D341Med (cell line): ENCODE results near the gene TBCD.
"Not testable (repeated sequence)": the region's sequence is repeated elsewhere in the genome, so short reads cannot be mapped to it uniquely, and the experiment has no call there.

Experiments
- DNase-seq: peaks from one replicate; pipeline ENCODE4 v3.0.0; 2012; ENCODE audit warnings: low spot score

TBCD gene

DNA sequence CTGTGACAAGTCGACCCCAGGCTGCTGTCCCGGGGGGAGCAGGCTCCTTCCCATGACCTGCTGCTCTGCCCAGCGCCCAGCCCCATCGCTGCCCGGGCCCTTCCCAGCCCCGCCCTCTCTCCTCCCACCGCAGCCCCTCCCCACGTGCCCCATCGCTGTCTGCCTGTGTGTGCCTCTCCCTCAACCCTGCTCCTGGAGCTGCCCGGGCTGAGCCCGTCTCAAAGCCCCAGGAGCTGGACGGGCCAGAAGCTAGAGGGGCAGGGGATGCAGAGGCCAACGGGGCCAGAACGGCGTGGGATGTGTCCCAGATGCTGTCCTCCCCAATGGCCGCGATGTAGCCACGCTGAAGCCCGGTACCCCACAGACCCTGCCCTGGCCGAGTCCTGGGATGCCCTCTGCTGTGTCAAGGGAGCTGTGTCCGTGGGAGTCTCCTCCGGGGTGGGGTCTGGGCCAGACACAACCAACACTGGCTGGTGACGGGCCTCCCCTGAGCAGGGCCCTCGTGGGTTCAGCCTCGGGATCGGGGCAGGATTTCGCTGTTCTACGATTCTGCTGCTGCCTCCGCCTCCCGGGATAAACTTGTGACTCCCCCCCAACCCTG, 206.2 kb downstream of the TBCD start:
- peak; percentile 50 for DNase-seq

DNA sequence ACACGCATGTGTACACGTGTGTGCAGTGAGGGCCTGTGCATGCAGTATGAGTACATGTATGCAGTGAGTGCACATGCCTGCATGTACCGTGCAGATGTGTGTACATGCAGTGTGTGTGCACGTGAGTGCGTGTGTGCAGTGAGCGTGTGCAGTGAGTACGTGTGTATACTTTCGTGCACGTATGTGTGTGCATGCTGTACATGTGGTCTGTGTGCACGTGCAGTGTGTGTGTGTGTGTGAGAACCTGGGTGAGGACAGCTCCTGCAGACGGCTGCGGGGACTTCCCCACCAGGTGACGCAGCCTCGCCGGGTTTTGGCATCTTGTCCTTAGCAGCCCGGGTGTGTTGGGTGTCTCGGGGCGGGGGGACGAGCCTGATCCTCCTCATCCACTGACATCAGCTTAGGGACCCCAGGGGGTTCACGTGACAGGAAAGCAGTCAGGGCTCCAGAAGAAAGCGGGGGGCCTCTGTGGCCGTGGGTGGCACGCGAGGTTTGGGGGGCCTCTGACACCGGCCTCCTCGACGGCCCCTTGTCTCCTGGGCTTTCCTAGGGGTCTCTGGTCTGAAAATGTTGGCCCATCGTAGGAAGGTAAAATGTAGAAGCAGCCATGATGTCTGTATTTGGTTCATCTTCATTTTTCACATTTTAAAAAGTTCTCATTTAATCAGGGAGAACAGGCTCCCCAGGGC, 207.5 kb downstream of the TBCD start:
- no peak for DNase-seq

DNA sequence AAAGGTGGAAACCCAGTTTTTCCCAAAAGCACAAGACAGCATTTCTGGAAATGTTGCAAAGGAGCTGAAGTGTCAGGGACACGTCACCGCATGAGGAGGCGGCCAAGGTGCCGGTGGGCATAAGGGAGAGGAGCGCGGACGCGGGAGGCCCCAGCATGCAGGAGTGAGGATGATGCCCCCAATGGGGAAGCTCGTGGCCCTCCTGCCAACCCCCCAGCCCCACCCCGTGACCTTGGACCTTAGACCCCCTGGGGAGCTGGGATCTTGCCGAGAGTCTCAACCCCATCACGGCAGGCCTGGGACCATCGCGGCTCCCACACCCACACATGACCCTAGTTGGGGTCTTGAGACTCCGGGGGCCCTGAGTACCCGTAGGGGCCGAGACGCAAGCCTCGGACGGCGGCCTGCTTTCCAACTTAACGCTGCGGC, 208.1 kb downstream of the TBCD start:
- DNase-seq, result no peak

DNA sequence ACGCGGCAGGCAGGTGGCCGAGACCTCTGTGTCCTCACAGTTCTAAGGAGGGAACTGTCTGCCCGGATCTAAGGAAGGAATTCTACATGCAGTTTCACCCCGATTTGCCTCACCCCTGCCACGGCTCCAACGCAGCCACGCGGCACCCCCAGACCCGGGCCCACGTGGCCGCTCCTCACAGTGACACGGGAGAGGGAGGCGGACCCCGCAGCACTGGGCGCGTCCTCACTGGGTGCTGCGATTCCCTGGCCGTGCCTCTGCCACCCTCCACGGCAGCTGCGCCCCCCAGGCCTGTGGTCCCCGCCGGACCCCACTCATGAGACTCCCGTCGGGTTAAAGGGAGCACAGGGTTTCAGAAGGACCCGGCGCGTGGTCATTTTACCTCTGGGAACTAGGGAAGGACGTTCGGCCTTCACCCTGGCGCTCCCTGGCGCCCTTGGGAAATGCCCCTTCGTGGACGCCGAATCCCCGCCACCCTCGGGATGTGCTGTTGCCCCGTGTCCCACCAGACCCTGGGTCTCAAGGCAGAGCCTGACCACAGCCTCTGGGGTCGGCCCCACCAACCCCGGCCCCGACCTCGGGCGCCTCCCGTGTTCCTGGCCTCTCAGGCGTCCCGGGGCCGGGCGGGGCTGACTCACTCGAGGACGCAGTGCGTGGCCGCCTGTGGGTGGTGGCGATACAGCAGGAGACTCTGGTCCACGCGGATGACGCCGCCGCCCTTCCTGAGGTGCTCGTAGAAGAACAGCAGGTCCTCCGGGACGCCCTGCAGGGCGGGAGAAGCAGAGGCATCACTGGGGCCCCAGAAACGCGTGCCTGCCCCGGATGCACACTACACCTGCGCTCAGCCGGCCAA, 208.8 kb downstream of the TBCD start:
- no peak for DNase-seq

DNA sequence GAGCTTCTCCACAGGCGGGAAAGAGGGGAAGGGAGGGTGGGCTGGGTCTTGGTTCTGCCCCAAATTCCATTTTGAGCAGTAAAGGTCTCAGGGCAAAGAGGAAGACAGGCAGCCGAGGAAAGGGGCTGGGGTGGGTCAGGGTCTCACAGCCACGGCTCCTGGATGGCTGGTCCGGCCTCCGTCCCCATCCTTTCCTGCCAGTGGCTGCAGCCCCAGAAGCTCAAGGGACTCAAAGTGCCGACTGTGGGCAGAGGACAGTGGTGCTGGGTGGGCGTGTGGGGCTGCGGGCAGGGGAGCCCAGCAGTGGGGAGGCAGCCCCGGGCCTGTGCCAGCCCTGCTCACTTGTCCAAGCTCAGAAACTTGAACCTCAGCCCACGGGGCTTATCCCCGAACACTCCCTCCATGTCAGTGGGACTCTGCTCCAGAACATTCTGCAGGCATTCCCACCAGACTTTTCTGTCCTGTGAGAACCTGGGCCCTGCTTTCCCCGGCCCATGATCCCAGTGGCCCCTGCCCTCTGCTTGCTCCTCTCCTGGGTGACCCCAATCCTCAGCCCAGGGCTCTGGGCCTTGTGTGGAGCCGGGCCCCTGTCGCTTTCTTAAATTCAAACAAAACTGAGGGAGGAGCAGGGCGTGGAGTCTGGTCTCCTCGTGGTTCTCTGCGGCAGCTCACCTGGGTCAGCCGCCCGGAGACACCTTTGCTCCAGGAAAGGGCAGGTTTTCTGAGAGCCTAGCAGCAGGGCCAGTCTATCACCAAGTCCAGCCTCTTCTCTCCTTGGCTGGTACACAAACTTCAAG, 209.7 kb downstream of the TBCD start:
- no peak for DNase-seq

DNA sequence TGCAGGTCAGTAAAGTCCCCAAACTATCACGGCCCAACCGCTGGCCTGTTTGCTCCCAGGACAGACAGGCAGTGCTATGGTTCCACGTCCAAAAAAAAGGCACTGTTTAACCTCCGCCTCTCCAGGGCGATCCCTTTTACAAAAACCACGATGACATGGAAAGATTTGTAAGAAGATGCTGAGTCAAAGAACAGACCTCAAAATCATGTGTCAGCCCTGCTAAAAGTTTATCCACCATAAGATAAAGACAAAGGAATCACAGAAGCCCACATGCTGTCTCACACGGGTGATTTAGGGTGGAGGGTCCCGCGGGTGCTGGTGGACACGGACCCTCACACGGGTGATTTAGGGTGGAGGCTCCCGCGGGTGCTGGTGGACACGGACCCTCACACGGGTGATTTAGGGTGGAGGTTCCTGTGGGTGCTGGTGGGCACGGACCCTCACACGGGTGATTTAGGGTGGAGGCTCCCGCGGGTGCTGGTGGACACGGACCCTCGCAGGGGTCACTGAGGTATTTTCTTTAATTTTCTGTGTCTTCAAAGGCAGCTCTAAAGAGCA, 210.4 kb downstream of the TBCD start:
- DNase-seq, result no peak

DNA sequence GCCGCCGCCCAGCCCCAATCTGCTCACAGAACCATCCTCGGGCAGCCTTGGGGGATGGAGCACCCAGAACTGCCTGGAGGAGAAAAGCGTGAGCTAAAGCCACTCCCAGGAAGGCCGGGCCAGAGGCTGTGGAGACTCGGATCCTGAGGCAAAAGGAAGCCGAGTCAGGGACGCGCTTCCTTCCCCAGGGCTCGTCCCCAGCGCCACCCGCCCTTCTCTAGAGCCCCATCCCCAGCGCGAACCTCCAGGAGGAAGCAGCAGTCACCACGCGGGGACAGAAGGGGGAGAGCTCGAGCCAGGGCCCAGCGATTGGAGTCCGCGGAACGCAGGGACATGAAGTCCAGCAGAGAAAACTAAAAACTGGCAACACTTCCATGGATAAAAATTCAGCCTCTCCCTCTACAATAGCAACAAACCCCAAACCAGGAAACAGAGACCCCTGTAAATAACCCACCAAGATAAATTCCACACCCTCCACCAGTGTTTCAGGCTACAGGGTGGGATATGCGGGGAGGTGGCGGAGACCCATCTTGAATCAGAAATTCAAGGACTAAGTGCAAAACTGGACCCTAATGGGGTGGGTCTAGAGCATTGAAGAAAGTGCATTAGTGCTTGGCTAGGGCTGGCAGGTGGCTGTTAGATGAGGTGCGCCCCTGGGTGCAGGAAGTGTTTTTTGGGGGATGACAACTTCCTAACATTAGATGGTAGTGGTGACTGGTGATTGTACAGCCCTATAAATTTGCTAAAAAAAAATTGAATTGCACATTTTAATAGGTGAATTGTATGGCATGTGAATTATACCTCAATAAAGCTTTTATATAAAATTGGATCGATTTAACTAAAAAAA, 211.5 kb downstream of the TBCD start:
- no peak for DNase-seq

DNA sequence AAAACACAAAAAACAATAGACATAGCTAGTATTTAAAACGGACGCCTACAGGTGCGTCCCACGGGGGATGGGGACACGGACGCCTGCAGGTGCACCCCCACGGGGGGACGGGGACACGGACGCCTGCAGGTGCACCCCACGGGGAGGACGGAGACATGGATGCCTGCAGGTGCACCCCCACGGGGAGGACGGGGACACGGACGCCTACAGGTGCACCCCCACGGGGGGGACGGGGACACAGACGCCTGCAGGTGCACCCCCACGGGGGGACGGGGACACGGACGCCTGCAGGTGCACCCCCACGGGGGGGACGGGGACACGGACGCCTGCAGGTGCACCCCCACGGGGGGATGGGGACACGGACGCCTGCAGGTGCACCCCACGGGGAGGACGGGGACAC, 212.6 kb downstream of the TBCD start:
- not testable (repeated sequence) for DNase-seq

DNA sequence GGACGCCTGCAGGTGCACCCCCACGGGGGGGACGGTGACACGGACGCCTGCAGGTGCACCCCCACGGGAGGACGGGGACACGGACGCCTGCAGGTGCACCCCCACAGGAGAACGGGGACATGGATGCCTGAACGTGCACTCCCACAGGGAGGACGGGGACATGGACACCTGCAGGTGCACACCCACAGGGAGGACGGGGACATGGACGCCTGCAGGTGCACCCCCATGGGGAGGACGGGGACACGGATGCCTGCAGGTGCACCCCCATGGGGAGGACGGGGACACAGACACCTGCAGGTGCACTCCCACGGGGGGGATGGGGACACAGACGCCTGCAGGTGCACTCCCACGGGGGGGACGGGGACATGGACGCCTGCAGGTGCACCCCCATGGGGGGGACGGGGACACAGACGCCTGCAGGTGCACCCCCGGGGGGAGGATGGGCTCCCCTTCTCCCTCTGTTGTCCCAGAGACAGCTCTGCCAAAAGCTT, 213.0 kb downstream of the TBCD start:
- no peak for DNase-seq

DNA sequence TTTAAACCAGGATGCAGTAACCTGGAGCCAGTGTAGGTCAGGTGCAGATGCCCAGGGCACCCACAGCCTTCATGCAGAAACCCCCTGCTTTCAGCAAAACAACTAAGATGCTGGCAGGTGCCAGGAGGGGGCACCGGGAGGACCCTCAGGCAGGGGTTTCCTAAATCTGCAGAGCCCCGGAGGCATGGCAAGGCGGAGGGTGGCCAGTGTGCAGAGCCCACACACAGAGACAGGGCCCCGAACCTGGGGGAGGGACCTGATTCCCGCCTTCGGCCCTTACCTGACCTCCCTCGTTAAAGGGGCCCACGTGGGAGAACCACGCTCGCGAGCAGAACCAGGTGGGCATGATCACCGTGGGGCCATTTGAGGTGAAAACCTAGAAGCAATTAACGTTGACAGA, 213.5 kb downstream of the TBCD start:
- DNase-seq, result peak; percentile 39

DNA sequence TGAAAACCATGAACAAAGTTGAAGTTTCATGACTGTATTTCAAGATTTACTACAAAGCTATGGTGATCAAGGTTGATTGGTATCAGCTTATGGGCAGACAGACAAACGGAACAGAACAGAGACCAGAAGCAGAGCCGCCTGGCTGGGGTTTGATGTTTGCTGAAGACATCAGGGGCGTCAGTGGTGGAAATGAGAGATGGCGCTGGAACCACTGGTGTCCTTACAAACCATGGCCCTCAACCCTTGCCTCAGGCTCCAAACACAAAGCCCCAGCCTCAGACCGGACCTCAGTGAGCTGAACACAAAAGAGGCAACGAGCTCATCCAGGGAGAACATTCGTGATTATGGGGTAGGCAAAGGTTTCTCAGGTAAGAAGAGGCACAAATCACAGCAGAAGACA, 214.6 kb downstream of the TBCD start:
- no peak for DNase-seq

DNA sequence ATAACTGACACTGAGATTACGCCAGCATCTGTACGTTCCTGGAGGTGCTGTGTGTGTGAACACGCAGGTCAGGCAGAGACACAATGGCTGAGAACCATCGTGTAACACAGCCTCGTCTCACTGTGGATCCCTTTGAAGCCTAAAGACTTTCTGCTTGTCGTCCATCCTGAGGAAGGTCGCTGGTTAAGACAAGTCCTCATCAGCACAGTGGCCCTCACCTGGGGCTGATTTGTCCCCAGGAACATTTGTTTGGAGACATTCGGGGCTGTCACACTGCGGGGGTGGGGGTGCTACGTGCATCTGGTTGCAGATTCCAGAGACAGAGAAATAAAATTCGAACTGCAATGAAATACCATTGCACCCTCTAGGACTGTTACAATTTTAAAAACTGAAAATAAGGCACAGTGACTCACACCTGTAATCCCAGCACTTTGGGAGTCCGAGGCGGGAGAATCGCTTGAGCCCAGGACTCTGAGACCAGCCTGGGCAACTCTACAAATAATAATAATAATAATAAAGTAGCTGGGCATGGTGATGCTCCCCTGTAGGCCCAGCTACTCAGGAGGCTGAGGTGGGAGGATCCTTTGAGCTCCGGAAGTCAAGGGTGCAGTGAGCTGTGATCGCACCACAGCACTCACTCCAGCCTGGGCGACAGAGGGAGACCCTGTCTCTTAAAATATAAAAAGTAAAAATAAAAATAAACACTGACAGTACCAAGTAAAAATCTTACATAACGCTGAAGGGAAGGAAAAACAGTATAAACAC, 215.6 kb downstream of the TBCD start:
- DNase-seq, result no peak

DNA sequence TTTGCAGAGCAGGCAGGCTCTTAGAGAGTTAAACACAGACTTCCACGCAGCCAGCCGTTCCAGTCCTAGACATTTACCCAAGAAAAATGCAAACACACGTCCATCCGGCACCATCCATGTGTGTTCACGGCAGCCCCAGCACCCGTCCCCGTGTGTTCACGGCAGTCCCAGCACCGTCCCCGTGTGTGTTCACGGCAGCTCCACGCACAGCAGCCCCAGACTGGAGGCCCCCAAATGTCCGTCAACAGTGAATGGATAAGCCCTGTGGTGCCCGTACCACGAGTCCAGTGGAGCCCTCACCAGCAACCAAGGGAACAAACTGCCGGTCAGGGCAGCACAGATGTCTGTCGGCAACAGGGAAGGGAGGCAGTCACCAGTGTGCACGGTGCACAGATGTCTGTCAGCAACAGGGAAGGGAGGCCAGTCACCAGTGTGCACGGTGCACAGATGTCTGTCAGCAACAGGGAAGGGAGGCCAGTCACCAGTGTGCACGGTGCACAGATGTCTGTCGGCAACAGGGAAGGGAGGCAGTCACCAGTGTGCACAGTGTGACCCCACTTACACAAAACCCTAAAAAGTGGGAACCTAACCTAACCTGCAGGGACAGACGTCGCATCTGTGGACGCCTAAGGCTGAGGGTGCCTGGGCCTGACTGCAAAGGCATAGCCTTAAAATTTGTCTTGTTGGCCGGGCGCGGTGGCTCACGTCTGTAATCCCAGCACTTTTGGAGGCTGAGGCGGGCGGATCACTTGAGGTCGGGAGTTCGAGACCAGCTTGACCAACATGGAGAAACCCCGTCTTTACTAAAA, 216.4 kb downstream of the TBCD start:
- not testable (repeated sequence) for DNase-seq

DNA sequence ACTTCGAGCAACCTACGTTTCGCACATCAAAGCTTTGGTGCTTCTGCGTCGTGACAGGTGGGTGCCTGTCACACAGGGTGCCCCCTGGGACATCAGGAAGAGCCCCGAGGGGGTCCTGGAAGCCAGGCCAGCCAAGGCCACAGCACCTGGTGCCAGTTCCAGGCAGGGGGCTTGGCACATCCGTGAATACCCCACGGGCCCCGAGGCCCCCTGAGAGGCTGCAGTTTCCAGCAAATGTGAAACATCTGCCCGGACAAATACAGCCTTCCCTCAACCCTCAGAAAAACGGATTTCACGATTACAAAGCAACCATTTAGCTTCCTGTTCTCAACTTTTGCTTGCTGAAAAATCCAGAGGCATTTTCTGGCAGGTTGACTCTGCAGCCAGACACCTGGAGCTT, 218.2 kb downstream of the TBCD start:
- DNase-seq, result peak; percentile 38

DNA sequence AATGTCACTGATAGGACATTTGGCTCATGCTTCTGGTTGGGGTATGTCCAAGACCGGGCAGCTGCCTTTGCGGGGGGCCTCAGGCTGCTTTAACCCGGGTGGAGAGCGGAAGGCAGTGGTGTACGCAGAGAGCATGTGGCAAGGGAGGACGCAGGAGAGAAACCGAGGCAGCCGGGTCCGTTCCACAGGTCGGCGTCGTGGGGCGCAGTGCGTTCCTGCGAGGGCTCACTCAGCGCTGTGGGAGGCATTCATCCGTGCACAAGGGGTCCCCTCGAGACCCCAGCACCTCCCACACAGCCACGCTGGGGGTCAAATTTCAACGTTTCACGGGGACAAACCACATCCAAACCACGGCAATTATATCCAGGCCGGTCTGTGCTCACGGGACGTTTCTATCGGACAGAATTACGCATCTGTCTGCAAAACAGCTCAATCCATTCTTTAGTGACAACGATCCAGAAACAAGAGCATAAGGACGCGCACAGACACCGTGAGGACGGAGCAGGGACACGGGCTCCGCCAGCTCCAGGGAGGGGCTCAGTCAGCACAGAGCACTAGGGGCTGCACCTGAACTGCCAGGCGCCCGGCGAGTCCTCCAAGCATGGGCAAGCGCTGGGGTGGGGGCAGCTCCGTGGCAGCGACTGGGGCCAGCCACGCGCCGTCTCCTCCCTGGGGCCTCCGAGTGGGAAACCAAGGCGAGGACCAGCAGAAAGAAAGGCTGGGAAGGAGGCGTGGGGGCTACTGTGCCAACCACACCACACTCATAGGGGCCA, 219.1 kb downstream of the TBCD start:
- DNase-seq, result peak; percentile 52

DNA sequence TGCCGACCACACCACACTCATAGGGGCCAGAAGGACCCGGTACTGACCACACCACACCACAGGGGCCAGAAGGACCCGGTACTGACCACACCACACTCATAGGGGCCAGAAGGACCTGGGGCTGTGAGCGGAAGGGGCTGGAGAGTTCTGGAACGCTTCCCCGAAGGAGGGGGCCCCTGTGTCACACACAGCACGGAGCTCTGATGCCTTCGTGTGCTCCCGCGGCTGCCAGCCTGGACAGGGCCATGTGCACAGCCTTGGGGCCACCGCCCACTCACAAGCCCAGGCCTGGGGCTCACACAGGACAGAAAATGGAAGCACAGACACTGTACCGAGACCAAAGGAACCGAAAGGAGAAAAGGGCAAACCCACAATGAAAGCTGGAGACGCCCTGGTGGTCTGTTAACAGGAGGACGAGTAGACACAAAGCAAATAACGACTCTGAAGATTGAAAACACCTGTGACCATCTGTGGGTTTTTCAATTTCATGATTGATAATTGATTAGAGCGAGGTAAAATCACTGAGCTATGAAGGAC, 221.0 kb downstream of the TBCD start:
- no peak for DNase-seq

DNA sequence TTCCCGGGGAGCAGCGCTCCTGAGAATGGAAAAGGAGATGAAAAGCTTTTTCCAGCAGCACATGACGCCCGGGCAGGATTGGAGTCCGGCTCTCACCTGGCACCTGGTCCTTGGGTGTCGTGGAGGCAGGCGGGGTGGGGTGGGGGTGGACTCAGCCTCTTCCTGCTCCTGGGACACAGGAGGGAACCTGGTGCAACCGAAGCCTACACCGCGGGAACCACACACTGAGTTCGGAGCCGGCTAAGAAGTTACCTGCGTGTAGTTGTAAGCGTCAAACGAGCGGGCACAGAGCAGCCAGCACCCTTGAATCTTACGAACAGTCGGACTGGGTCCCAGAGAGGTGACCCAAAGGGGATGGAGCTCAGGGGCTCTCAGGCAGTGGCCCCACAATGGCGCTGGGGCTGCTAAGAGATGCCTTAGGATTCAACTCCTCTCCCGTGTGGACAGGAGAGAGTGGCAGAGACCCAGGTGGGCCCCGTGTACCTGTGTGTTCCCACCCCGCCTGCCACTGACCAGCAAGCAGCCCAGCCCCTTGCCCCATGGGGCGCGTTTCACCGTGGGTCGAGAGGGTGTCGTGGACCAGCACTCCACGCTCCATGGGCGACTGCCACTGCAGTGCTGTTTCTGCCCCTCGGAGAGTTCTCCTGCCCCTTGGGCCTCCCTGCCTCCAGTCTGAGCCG, 221.7 kb downstream of the TBCD start:
- peak; percentile 36 for DNase-seq
